ENCODE measurements around the gene SPON2.

GRCh38 chr4:1215141-1216075 lies 43.0 kb upstream of the SPON2 start:
- TF ChIP-seq POLR2AphosphoS5 (IDR thresholded peaks at IDR 0.05; ENCODE audit: low read depth, low read length): no peak
- TF ChIP-seq REST (IDR thresholded peaks at IDR 0.05; ENCODE audit: insufficient read depth in 1 of 2, low read depth in 2 of 2, low read length in 2 of 2): no peak
